CD4-positive, alpha-beta T cell (primary cell): ENCODE results near the gene SDK2. TPM values are rescaled to one million over a fixed set of nuclear protein-coding genes. Genes with fewer than 3 reads are reported as not detected.

Experiments
- ATAC-seq: fragments of 200-7000 bp; cut with Tn5 transposase; one replicate; pipeline ENCODE4 v1.10.0; 2022; ENCODE audit warnings: mild to moderate bottlenecking; ENCODE audit not compliant: poor library complexity
- CTCF ChIA-PET: fragments of 350-600 bp; sonication (Branson Sonifier 250); formaldehyde crosslinking; loops from one replicate; lab custom pipeline; 2021; ENCODE audit warnings: antibody characterized with exemption, inconsistent platforms; lab: Charles Lee
- POLR2A ChIA-PET: fragments of 350-600 bp; sonication (Branson Sonifier 250); formaldehyde crosslinking; loops from one replicate; lab custom pipeline; 2021; ENCODE audit warnings: antibody characterized with exemption, inconsistent platforms; lab: Charles Lee
- DNase-seq, 14 experiments: peaks; one replicate each; pipeline ENCODE4 v3.0.0-alpha.2; 2013 to 2020; ENCODE audit warnings: mixed read lengths in 2 of 14
- H3K27ac ChIP-seq, 2 donors: one replicate each; pipeline versions ENCODE4 v1.5.1 to v1.7.0; 2013; ENCODE audit warnings: low read length in 2 of 2, low read depth in 1 of 2, mild to moderate bottlenecking in 1 of 2
- H3K27me3 ChIP-seq, 2 experiments: 1 replicate in 1 of 2; 2 replicates in 1 of 2; pipeline versions ENCODE4 v1.6.1 to v1.7.0; 2013; ENCODE audit warnings: low read length in 2 of 2, control low read depth in 1 of 2, mild to moderate bottlenecking in 1 of 2, moderate library complexity in 1 of 2; ENCODE audit not compliant: insufficient read depth in 2 of 2, control insufficient read depth in 1 of 2
- H3K36me3 ChIP-seq: one replicate; pipeline ENCODE4 v1.6.1; 2013; ENCODE audit warnings: low read length, control low read depth; ENCODE audit not compliant: insufficient read depth
- H3K4me1 ChIP-seq: one replicate; pipeline ENCODE4 v1.6.1; 2013; ENCODE audit warnings: low read length, control low read depth; ENCODE audit not compliant: insufficient read depth
- H3K4me3 ChIP-seq: one replicate; pipeline ENCODE4 v1.5.1; 2013; ENCODE audit warnings: mild to moderate bottlenecking, low read length, moderate library complexity
- H3K9me3 ChIP-seq, 2 experiments: 1 replicate in 1 of 2; 2 replicates in 1 of 2; pipeline versions ENCODE4 v1.6.1 to v1.7.0; 2013; ENCODE audit warnings: low read length in 2 of 2, mild to moderate bottlenecking in 2 of 2, control low read depth in 1 of 2, moderate library complexity in 1 of 2; ENCODE audit not compliant: control insufficient read depth in 1 of 2, insufficient read depth in 1 of 2
- H3K27ac Mint-ChIP-seq: one replicate; pipeline ENCODE4 v1.8.0; 2020; ENCODE audit warnings: mixed read lengths
- H3K27me3 Mint-ChIP-seq: one replicate; pipeline ENCODE4 v1.8.0; 2021; ENCODE audit warnings: mixed read lengths
- H3K36me3 Mint-ChIP-seq: one replicate; pipeline ENCODE4 v1.8.0; 2021; ENCODE audit warnings: low read depth, mixed read lengths
- H3K4me1 Mint-ChIP-seq: one replicate; pipeline ENCODE4 v1.8.0; 2021; ENCODE audit warnings: low read depth, mixed read lengths
- H3K4me3 Mint-ChIP-seq: one replicate; pipeline ENCODE4 v1.8.0; 2020; ENCODE audit warnings: mild to moderate bottlenecking, mixed read lengths
- H3K9me3 Mint-ChIP-seq: one replicate; pipeline ENCODE4 v1.8.0; 2020; ENCODE audit warnings: mixed read lengths
- intact Hi-C, 2 experiments: fragments of 100-400 bp; cut with DNase I in 1 of 2; cut with micrococcal nuclease in 1 of 2; formaldehyde crosslinking; loops; one replicate each; pipeline versions ENCODE4 v1.15.1 to v1.9.0; 2023 to 2025; cut with DNase I, micrococcal nuclease
- total RNA-seq, 174 experiments: library from RNA in 2 of 174; stranded (reverse) in 2 of 174; gene quantifications; one replicate each; pipeline ENCODE4 v1.2.3 and lab custom pipeline; 2021 to 2026
- TF ChIP-seq, protein P1 (sequence below): fragments of 200-600 bp; IDR thresholded peaks from one replicate; pipeline ENCODE4 v1.8.0; 2022; ENCODE audit warnings: antibody characterized with exemption, mild to moderate bottlenecking

SDK2 gene
- total RNA-seq, 2 experiments from 2014 or later = 8.1 to 8.2 TPM

DNA sequence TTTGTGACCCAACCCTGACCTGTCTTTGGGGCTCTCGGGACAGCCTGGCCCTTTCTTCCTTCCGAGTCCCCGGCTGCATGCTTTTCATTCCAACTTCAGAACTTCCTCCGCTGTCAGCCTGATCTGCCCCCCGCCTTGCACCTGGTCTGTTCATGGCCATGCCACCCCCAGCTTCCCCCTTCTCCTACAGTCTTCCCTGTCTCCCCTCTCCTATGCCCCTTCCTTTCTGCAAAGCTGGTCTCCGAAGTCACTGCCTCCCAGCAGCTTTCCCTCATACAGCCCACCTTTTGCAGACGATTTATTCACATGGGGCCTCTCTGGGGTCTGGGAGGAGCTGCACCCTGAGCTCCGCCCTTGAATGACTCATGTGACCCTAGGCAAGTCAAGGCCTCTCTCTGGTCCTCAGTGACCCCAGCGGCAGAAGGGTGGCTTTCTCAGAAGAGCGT lies 47.1 kb upstream of the SDK2 start:
- POLR2A ChIA-PET = no interaction called here
- H3K9me3 ChIP-seq = peaks cover 0 to 11% of the 10 kb centered on the region in 2 experiments
- intact Hi-C loops = no loop called here
- no peaks in the 10 kb centered on the region for H3K4me1 Mint-ChIP-seq
- no peaks in the 10 kb centered on the region for H3K4me1 ChIP-seq
- no peaks in the 10 kb centered on the region for H3K36me3 ChIP-seq
- no peaks in the 10 kb centered on the region for H3K36me3 Mint-ChIP-seq
- no peak overlapping the region for H3K4me3 ChIP-seq
- no peaks in the 10 kb centered on the region for H3K9me3 Mint-ChIP-seq
- DNase-seq (no peak), ATAC-seq (no peak)
- CTCF ChIA-PET = no interaction called here
- no peak overlapping the region for H3K4me3 Mint-ChIP-seq
- H3K27ac ChIP-seq = no peak overlapping the region
- TF ChIP-seq, protein P1, sequence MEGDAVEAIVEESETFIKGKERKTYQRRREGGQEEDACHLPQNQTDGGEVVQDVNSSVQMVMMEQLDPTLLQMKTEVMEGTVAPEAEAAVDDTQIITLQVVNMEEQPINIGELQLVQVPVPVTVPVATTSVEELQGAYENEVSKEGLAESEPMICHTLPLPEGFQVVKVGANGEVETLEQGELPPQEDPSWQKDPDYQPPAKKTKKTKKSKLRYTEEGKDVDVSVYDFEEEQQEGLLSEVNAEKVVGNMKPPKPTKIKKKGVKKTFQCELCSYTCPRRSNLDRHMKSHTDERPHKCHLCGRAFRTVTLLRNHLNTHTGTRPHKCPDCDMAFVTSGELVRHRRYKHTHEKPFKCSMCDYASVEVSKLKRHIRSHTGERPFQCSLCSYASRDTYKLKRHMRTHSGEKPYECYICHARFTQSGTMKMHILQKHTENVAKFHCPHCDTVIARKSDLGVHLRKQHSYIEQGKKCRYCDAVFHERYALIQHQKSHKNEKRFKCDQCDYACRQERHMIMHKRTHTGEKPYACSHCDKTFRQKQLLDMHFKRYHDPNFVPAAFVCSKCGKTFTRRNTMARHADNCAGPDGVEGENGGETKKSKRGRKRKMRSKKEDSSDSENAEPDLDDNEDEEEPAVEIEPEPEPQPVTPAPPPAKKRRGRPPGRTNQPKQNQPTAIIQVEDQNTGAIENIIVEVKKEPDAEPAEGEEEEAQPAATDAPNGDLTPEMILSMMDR = no peak
- no peaks in the 10 kb centered on the region for H3K27me3 Mint-ChIP-seq
- no peak overlapping the region for H3K27ac Mint-ChIP-seq
- H3K27me3 ChIP-seq = no peaks in the 10 kb centered on the region

DNA sequence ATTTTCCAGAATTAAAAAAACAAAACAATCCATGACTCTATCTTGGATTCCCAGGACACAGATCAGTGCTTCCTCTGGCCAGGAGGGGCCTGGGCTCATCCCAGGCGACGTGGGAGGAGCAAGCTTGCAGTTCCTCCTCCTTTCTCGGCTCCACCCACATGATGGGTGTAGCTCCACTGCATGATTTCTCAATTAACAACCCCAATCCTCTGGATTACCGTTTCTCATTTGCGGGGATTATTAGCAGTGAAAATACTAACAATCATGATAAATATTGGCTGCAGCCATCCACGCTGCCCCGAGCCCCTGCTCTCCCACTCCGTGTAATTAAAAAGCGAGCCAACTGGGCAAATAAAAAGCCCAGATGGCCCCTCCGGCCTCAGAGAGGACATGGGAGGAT lies 46.4 kb upstream of the SDK2 start:
- intact Hi-C loops = no loop called here
- CTCF ChIA-PET = no interaction called here
- no peaks in the 10 kb centered on the region for H3K36me3 ChIP-seq
- TF ChIP-seq, protein P1 = no peak
- ATAC-seq = no peak
- peaks cover 0 to 14% of the 10 kb centered on the region in 2 experiments for H3K9me3 ChIP-seq
- H3K4me3 ChIP-seq = no peak overlapping the region
- no peaks in the 10 kb centered on the region for H3K4me1 ChIP-seq
- H3K4me3 Mint-ChIP-seq = no peak overlapping the region
- no peak overlapping the region for H3K27ac ChIP-seq
- H3K36me3 Mint-ChIP-seq = no peaks in the 10 kb centered on the region
- DNase-seq = no peak
- no peaks in the 10 kb centered on the region for H3K27me3 ChIP-seq
- no peaks in the 10 kb centered on the region for H3K9me3 Mint-ChIP-seq
- POLR2A ChIA-PET = no interaction called here
- H3K27me3 Mint-ChIP-seq = no peaks in the 10 kb centered on the region
- no peaks in the 10 kb centered on the region for H3K4me1 Mint-ChIP-seq
- no peak overlapping the region for H3K27ac Mint-ChIP-seq

DNA sequence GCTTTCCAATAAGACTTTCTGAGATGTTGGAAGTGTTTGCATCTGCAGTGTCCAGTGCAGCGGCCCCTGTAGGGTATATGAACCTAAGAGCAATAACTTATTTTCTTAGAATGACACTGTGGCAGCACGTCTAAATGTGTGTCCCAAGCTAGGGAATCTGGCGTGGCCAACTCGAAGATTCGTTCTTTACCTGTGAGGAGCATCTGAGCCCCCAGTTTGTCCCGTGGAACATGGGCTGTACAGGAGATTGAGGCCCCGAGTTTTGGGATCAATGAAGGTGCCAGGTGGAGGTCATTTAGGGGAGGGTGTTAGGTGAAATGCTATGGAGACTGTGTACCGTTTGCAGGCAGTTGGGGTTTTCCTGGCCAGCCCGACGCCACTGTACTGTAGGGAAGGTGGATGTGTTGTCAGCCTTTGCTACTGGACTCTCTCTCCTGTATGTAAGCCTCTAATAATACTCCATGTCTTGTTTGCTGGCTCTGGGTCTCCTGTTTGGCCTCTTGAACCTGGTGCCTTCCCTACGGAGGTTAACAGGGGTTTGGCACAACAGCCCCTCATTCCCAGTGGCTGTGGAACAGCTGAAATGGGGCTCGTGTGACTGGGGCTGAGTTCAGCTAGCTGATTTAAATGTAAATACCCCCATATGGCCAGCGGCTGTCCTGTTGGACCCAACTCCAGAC lies 45.5 kb upstream of the SDK2 start:
- no peak overlapping the region for H3K4me3 Mint-ChIP-seq
- ChIA-PET POLR2A (no interaction called here), CTCF (no interaction called here)
- Histone ChIP-seq H3K9me3 (peaks cover 0 to 12% of the 10 kb centered on the region in 2 experiments), H3K27me3 (no peaks in the 10 kb centered on the region), H3K4me1 (no peaks in the 10 kb centered on the region), H3K4me3 (no peak overlapping the region), H3K36me3 (no peaks in the 10 kb centered on the region), H3K27ac (no peak overlapping the region)
- no peak for DNase-seq
- TF ChIP-seq, protein P1 = no peak
- no peak overlapping the region for H3K27ac Mint-ChIP-seq
- no peak for ATAC-seq
- H3K36me3 Mint-ChIP-seq = no peaks in the 10 kb centered on the region
- intact Hi-C loops = no loop called here
- H3K9me3 Mint-ChIP-seq = no peaks in the 10 kb centered on the region
- no peaks in the 10 kb centered on the region for H3K27me3 Mint-ChIP-seq
- H3K4me1 Mint-ChIP-seq = no peaks in the 10 kb centered on the region
